Endothelial cell of coronary artery (primary cell): ENCODE measurements around the gene GNAT1. TPM values are rescaled to one million over a fixed set of nuclear protein-coding genes. Genes with fewer than 3 reads are reported as not detected.

Source experiments
- total RNA-seq: library from RNA; depleted of rRNA; stranded (reverse); fragments of >200 nt; gene quantifications from 2 replicates; pipeline ENCODE4 v1.2.3, GENCODE V29; 2014

GNAT1 gene
- total RNA-seq, result 0.54 TPM in 1 of 2 replicates, not detected in the other

DNA sequence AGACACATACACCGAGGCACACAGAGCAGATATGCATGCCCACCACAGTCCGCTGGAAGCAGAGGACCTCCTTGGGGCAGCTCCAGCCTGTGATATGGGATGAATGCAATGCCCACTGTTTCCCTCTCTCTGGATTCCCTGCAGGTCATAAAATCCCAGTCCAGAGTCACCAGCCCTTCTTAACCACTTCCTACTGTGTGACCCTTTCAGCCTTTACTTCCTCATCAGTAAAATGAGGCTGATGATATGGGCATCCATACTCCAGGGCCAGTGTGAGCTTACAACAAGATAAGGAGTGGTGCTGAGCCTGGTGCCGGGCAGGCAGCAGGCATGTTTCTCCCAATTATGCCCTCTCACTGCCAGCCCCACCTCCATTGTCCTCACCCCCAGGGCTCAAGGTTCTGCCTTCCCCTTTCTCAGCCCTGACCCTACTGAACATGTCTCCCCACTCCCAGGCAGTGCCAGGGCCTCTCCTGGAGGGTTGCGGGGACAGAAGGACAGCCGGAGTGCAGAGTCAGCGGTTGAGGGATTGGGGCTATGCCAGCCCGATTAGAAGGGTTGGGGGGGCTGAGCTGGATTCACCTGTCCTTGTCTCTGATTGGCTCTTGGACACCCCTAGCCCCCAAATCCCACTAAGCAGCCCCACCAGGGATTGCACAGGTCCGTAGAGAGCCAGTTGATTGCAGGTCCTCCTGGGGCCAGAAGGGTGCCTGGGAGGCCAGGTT is at the start of gene GNAT1:
GNAT1 (plus strand) TSS at position 675 of the 725 bp plus-strand sequence. CDS start 116 bp downstream, outside the sequence.

DNA sequence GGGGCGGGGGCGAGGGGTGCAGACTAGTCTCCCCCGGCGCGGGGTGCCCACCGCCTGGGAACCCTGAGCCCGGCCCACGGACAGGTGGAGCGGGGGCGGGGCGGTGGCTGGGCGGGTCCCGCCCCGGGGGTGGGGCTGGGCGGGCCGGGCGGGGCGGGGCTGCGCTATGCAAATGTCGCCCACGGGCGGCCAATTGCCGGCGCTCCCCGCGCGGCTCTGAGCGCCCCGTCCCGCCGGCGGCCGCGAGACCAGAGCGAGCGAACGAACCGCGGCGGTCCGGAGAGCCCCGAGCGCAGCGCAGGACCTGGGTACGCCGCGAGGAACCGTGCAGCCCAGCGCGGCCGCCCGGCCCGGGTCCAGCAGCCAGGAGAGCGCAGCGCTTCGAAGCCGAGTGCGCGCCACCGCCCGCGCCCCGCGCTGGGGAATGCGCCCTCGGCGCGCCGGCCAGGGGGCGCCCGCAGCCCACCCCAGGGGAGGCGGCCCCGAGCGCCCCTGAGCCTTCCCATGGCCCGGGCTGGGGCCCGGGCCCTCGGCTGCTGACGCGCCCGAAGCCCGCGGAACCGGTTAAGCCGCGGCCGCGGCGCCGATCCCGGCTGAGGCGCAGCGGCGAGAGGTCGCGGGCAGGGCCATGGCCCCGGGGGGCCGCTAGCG is 36.4 kb upstream of the GNAT1 start, which contains the start of gene SEMA3F:
SEMA3F (plus strand) TSS at position 485 of the 651 bp plus-strand sequence. CDS start 4,299 bp downstream, outside the sequence.

DNA sequence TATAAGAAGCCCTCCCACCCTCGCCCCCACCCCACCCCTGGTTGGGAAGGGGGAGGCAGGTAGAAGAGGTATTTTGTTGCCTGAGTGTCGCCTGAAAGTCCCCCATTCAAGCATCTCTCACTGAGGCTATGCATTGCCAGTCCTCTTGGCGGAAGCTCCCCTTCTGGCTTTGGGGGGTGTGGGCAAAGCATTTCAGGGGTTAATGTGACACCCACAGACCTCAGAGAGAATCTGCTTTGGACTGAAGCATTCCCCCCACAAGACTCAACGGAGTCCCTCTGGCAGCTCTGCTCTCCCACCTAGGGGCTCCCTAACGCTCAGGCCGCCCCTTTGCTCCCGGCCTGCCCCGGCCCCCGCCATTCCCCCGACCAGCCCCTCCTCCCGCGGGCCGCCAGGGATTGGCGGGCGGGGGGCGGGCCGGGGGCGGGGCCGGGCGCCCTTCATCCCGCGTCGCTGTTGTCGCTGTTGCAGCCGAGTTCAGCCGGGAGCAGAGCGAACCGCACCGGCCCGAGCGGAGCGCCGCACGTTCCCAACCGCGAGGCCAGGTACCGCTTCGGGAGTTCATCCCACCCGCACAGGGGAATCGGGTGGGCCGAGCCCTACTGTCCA is 13.5 kb downstream of the GNAT1 start, which contains the start of gene SLC38A3:
SLC38A3 (plus strand) TSS at position 468 of the 609 bp plus-strand sequence. CDS start 8,929 bp downstream, outside the sequence.

DNA sequence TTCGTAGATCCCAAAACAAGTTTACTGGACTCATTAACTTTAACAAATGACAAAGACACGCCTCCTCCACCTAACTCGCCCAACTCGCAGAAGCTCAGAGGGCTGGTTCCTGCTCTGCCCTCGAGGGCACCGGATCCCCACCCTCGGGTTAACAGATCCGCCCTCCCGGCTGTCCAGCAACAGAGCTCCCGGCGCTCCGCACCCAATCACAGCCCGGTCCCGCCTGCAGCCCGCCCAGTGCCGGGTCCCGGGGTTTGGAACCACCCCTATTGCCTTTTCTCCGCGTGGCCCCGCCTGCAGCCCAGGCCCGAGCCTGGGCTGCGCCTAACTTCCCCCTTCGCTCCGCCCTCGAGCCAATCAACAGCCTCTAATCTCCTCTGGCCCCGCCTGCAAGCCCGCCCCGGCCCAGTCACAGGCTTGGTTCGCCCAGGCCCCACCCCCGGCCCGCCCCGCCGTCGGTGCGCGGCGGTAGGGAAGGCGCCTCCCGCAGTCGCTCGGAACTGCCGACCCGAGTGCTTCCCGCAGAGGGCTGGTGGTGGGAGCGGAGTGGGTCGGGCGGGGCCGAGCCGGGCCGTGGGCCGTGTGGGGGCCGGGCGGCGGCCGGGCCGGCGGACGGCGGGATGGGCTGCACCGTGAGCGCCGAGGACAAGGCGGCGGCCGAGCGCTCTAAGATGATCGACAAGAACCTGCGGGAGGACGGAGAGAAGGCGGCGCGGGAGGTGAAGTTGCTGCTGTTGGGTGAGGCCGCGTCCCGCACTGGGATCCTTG is 44.5 kb downstream of the GNAT1 start, which contains the start of gene GNAI2:
GNAI2 (plus strand) TSS at position 489 of the 768 bp plus-strand sequence; CDS start at position 621, 132 bp downstream.

Other genes with a start within 250 kb of the GNAT1 start
- gene RBM5, start 102.7 kb upstream of the GNAT1 start, total RNA-seq, result 140 and 252 TPM in 2 replicates
- 93.7 and 138 TPM in 2 replicates for gene SEMA3F, start 36.3 kb upstream of the GNAT1 start, total RNA-seq
- gene SLC38A3, start 13.7 kb downstream of the GNAT1 start, total RNA-seq, result 0.09 TPM in 1 of 2 replicates, not detected in the other
- 572 and 692 TPM in 2 replicates for gene GNAI2, start 44.6 kb downstream of the GNAT1 start, total RNA-seq
- gene SEMA3B, start 77.5 kb downstream of the GNAT1 start, total RNA-seq, result 0.27 and 1.3 TPM in 2 replicates
- gene LSMEM2, start 87.5 kb downstream of the GNAT1 start, total RNA-seq, result not detected in 2 replicates
- 93.4 and 118 TPM in 2 replicates for gene IFRD2, start 100.8 kb downstream of the GNAT1 start, total RNA-seq
- 6.2 and 6.8 TPM in 2 replicates for gene HYAL3, start 107.8 kb downstream of the GNAT1 start, total RNA-seq
- 1.5 and 2.2 TPM in 2 replicates for gene NAA80, start 107.8 kb downstream of the GNAT1 start, total RNA-seq
- gene HYAL1, start 112.0 kb downstream of the GNAT1 start, total RNA-seq, result 0.99 and 1.8 TPM in 2 replicates
- gene HYAL2, start 131.1 kb downstream of the GNAT1 start, total RNA-seq, result 442 and 623 TPM in 2 replicates
- 18.4 and 22.7 TPM in 2 replicates for gene TUSC2, start 136.6 kb downstream of the GNAT1 start, total RNA-seq
- gene RASSF1, start 149.2 kb downstream of the GNAT1 start, total RNA-seq, result 12.7 and 24.0 TPM in 2 replicates
- gene ZMYND10, start 154.1 kb downstream of the GNAT1 start, total RNA-seq, result 0.36 and 0.38 TPM in 2 replicates
- 18.9 and 19.9 TPM in 2 replicates for gene NPRL2, start 159.2 kb downstream of the GNAT1 start, total RNA-seq
- gene CYB561D2, start 159.3 kb downstream of the GNAT1 start, total RNA-seq, result 18.0 and 21.7 TPM in 2 replicates
- gene TMEM115, start 167.9 kb downstream of the GNAT1 start, total RNA-seq, result 31.0 and 38.5 TPM in 2 replicates